ENCODE data around the gene CNFN. TPM values are rescaled to one million over a fixed set of nuclear protein-coding genes. Genes with fewer than 3 reads are reported as not detected.

Gene CNFN
- polyA plus RNA-seq, 2 donors = 5,144 to 7,132 TPM

GRCh38 chr19:42411581-42412178 is 21.6 kb upstream of the CNFN start:
- WGBS, 2 donors = 90 to 96% methylated on average over 8 of the region's 8 CpGs
- H3K27me3 ChIP-seq (ENCODE audit: control insufficient read depth in 1 of 2, insufficient read depth in 2 of 2, low read length in 2 of 2) = no peaks in the 10 kb centered on the region
- H3K4me3 ChIP-seq (ENCODE audit: low read depth in 1 of 2, low read length in 2 of 2) = no peak overlapping the region
- no peak overlapping the region for H3K27ac ChIP-seq (ENCODE audit: low read depth in 2 of 2, low read length in 1 of 2)
- H3K9me3 ChIP-seq (ENCODE audit: control insufficient read depth in 2 of 2, insufficient read depth in 1 of 2, low read depth in 1 of 2, low read length in 1 of 2) = no peaks in the 10 kb centered on the region
- H3K36me3 ChIP-seq (ENCODE audit: control insufficient read depth in 2 of 2, insufficient read depth in 2 of 2, low read length in 1 of 2) = peaks cover 0 to 14% of the 10 kb centered on the region in 2 donors
- peaks cover 4 to 7% of the 10 kb centered on the region in 2 donors for H3K4me1 ChIP-seq (ENCODE audit: control insufficient read depth in 2 of 2, insufficient read depth in 2 of 2, low read length in 1 of 2)

GRCh38 chr19:42410371-42410770 is 20.3 kb upstream of the CNFN start:
- Histone ChIP-seq H3K27ac (ENCODE audit: low read depth in 2 of 2, low read length in 1 of 2) (no peak overlapping the region), H3K9me3 (ENCODE audit: control insufficient read depth in 2 of 2, insufficient read depth in 1 of 2, low read depth in 1 of 2, low read length in 1 of 2) (no peaks in the 10 kb centered on the region), H3K4me3 (ENCODE audit: low read depth in 1 of 2, low read length in 2 of 2) (no peak overlapping the region), H3K36me3 (ENCODE audit: control insufficient read depth in 2 of 2, insufficient read depth in 2 of 2, low read length in 1 of 2) (peaks cover 0 to 14% of the 10 kb centered on the region in 2 donors), H3K4me1 (ENCODE audit: control insufficient read depth in 2 of 2, insufficient read depth in 2 of 2, low read length in 1 of 2) (peaks cover 4 to 7% of the 10 kb centered on the region in 2 donors), H3K27me3 (ENCODE audit: control insufficient read depth in 1 of 2, insufficient read depth in 2 of 2, low read length in 2 of 2) (no peaks in the 10 kb centered on the region)
- whole genome bisulfite sequencing, 2 donors = 91 to 94% methylated on average over 24 to 30 of the region's 30 CpGs

- Histone ChIP-seq H3K36me3 (ENCODE audit: control insufficient read depth in 2 of 2, insufficient read depth in 2 of 2, low read length in 1 of 2) (peaks cover 0 to 17% of the 10 kb centered on the region in 2 donors), H3K4me3 (ENCODE audit: low read depth in 1 of 2, low read length in 2 of 2) (no peak overlapping the region), H3K9me3 (ENCODE audit: control insufficient read depth in 2 of 2, insufficient read depth in 1 of 2, low read depth in 1 of 2, low read length in 1 of 2) (no peaks in the 10 kb centered on the region), H3K27ac (ENCODE audit: low read depth in 2 of 2, low read length in 1 of 2) (no peak overlapping the region), H3K27me3 (ENCODE audit: control insufficient read depth in 1 of 2, insufficient read depth in 2 of 2, low read length in 2 of 2) (no peaks in the 10 kb centered on the region), H3K4me1 (ENCODE audit: control insufficient read depth in 2 of 2, insufficient read depth in 2 of 2, low read length in 1 of 2) (peaks cover 4 to 7% of the 10 kb centered on the region in 2 donors)
- 66 to 70% methylated on average over 6 of the region's 6 CpGs for WGBS, 2 donors
Observed at GRCh38 chr19:42409477-42409876, 19.4 kb upstream of the CNFN start.

GRCh38 chr19:42407816-42408175 is 17.7 kb upstream of the CNFN start:
- Histone ChIP-seq H3K4me3 (ENCODE audit: low read depth in 1 of 2, low read length in 2 of 2) (no peak overlapping the region), H3K27me3 (ENCODE audit: control insufficient read depth in 1 of 2, insufficient read depth in 2 of 2, low read length in 2 of 2) (no peaks in the 10 kb centered on the region), H3K27ac (ENCODE audit: low read depth in 2 of 2, low read length in 1 of 2) (no peak overlapping the region), H3K36me3 (ENCODE audit: control insufficient read depth in 2 of 2, insufficient read depth in 2 of 2, low read length in 1 of 2) (peaks cover 0 to 17% of the 10 kb centered on the region in 2 donors), H3K4me1 (ENCODE audit: control insufficient read depth in 2 of 2, insufficient read depth in 2 of 2, low read length in 1 of 2) (peaks cover 2 to 7% of the 10 kb centered on the region in 2 donors), H3K9me3 (ENCODE audit: control insufficient read depth in 2 of 2, insufficient read depth in 1 of 2, low read depth in 1 of 2, low read length in 1 of 2) (no peaks in the 10 kb centered on the region)
- 98% methylated on average over 10 of the region's 10 CpGs for WGBS, 2 donors

- no peaks in the 10 kb centered on the region for H3K9me3 ChIP-seq (ENCODE audit: control insufficient read depth in 2 of 2, insufficient read depth in 1 of 2, low read depth in 1 of 2, low read length in 1 of 2)
- H3K4me1 ChIP-seq (ENCODE audit: control insufficient read depth in 2 of 2, insufficient read depth in 2 of 2, low read length in 1 of 2) = peaks cover 2 to 7% of the 10 kb centered on the region in 2 donors
- H3K27ac ChIP-seq (ENCODE audit: low read depth in 2 of 2, low read length in 1 of 2) = no peak overlapping the region
- WGBS, 2 donors = 92 to 94% methylated on average over 28 to 30 of the region's 30 CpGs
- H3K27me3 ChIP-seq (ENCODE audit: control insufficient read depth in 1 of 2, insufficient read depth in 2 of 2, low read length in 2 of 2) = no peaks in the 10 kb centered on the region
- H3K36me3 ChIP-seq (ENCODE audit: control insufficient read depth in 2 of 2, insufficient read depth in 2 of 2, low read length in 1 of 2) = peaks cover 0 to 17% of the 10 kb centered on the region in 2 donors
- no peak overlapping the region for H3K4me3 ChIP-seq (ENCODE audit: low read depth in 1 of 2, low read length in 2 of 2)
Observed at GRCh38 chr19:42407085-42407815, 17.2 kb upstream of the CNFN start.

GRCh38 chr19:42406111-42406510 is 16.0 kb upstream of the CNFN start:
- Histone ChIP-seq H3K36me3 (ENCODE audit: control insufficient read depth in 2 of 2, insufficient read depth in 2 of 2, low read length in 1 of 2) (peaks cover 0 to 17% of the 10 kb centered on the region in 2 donors), H3K4me3 (ENCODE audit: low read depth in 1 of 2, low read length in 2 of 2) (no peak overlapping the region), H3K4me1 (ENCODE audit: control insufficient read depth in 2 of 2, insufficient read depth in 2 of 2, low read length in 1 of 2) (peaks cover 2 to 7% of the 10 kb centered on the region in 2 donors), H3K27me3 (ENCODE audit: control insufficient read depth in 1 of 2, insufficient read depth in 2 of 2, low read length in 2 of 2) (no peaks in the 10 kb centered on the region), H3K27ac (ENCODE audit: low read depth in 2 of 2, low read length in 1 of 2) (no peak overlapping the region), H3K9me3 (ENCODE audit: control insufficient read depth in 2 of 2, insufficient read depth in 1 of 2, low read depth in 1 of 2, low read length in 1 of 2) (no peaks in the 10 kb centered on the region)
- WGBS, 2 donors = 94 to 96% methylated on average over 11 of the region's 11 CpGs

GRCh38 chr19:42403586-42403985 is 13.5 kb upstream of the CNFN start:
- WGBS, 2 donors = 94 to 97% methylated on average over 10 of the region's 10 CpGs

GRCh38 chr19:42402376-42403116 is 12.4 kb upstream of the CNFN start:
- H3K36me3 ChIP-seq (ENCODE audit: control insufficient read depth in 2 of 2, insufficient read depth in 2 of 2, low read length in 1 of 2) = peaks cover 0 to 6% of the 10 kb centered on the region in 2 donors
- H3K9me3 ChIP-seq (ENCODE audit: control insufficient read depth in 2 of 2, insufficient read depth in 1 of 2, low read depth in 1 of 2, low read length in 1 of 2) = no peaks in the 10 kb centered on the region
- H3K27ac ChIP-seq (ENCODE audit: low read depth in 2 of 2, low read length in 1 of 2) = no peak overlapping the region
- peaks cover 0 to 8% of the 10 kb centered on the region in 2 donors for H3K4me1 ChIP-seq (ENCODE audit: control insufficient read depth in 2 of 2, insufficient read depth in 2 of 2, low read length in 1 of 2)
- 66 to 74% methylated on average over 34 of the region's 34 CpGs for WGBS, 2 donors
- H3K27me3 ChIP-seq (ENCODE audit: control insufficient read depth in 1 of 2, insufficient read depth in 2 of 2, low read length in 2 of 2) = no peaks in the 10 kb centered on the region
- H3K4me3 ChIP-seq (ENCODE audit: low read depth in 1 of 2, low read length in 2 of 2) = peak overlapping the region in 1 of 2 donors; percentile 64

More at GRCh38 chr19:42403586-42403985, 13.5 kb upstream of the CNFN start:
- Histone ChIP-seq H3K27ac (ENCODE audit: low read depth in 2 of 2, low read length in 1 of 2) (no peak overlapping the region), H3K9me3 (ENCODE audit: control insufficient read depth in 2 of 2, insufficient read depth in 1 of 2, low read depth in 1 of 2, low read length in 1 of 2) (no peaks in the 10 kb centered on the region), H3K27me3 (ENCODE audit: control insufficient read depth in 1 of 2, insufficient read depth in 2 of 2, low read length in 2 of 2) (no peaks in the 10 kb centered on the region), H3K36me3 (ENCODE audit: control insufficient read depth in 2 of 2, insufficient read depth in 2 of 2, low read length in 1 of 2) (peaks cover 0 to 10% of the 10 kb centered on the region in 2 donors), H3K4me3 (ENCODE audit: low read depth in 1 of 2, low read length in 2 of 2) (no peak overlapping the region), H3K4me1 (ENCODE audit: control insufficient read depth in 2 of 2, insufficient read depth in 2 of 2, low read length in 1 of 2) (peaks cover 0 to 3% of the 10 kb centered on the region in 2 donors)

- peaks cover 0 to 12% of the 10 kb centered on the region in 2 donors for H3K4me1 ChIP-seq (ENCODE audit: control insufficient read depth in 2 of 2, insufficient read depth in 2 of 2, low read length in 1 of 2)
- H3K27me3 ChIP-seq (ENCODE audit: control insufficient read depth in 1 of 2, insufficient read depth in 2 of 2, low read length in 2 of 2) = no peaks in the 10 kb centered on the region
- H3K4me3 ChIP-seq (ENCODE audit: low read depth in 1 of 2, low read length in 2 of 2) = peak overlapping the region; percentile 52 to 64
- H3K36me3 ChIP-seq (ENCODE audit: control insufficient read depth in 2 of 2, insufficient read depth in 2 of 2, low read length in 1 of 2) = peaks cover 0 to 3% of the 10 kb centered on the region in 2 donors
- no peaks in the 10 kb centered on the region for H3K9me3 ChIP-seq (ENCODE audit: control insufficient read depth in 2 of 2, insufficient read depth in 1 of 2, low read depth in 1 of 2, low read length in 1 of 2)
- WGBS, 2 donors = 1% methylated on average over 73 to 80 of the region's 80 CpGs
- H3K27ac ChIP-seq (ENCODE audit: low read depth in 2 of 2, low read length in 1 of 2) = peak overlapping the region; percentile 54 to 70
Observed at GRCh38 chr19:42401365-42402303, 11.5 kb upstream of the CNFN start.

Measured in esophagus (tissue), 2 donors.